ENCODE results near the gene MIOS. TPM values are rescaled to one million over a fixed set of nuclear protein-coding genes. Genes with fewer than 3 reads are reported as not detected.

The MIOS gene
- total and polyA plus RNA-seq, 2 of the 4 experiments (the other 2 are of a cell fraction), result 10.6 to 32.4 TPM

GRCh38 chr7:7653593-7654187 lies 87.0 kb downstream of the MIOS start:
- Histone ChIP-seq H3K79me1 (ENCODE audit: low read depth in 1 of 2, low read length in 2 of 2) (peaks cover 0 to 2% of the 10 kb centered on the region in 2 experiments; a peak in 2 of 4 replicates), H3K27ac (ENCODE audit: insufficient read depth, low read length) (no peak overlapping the region), H2AFZ (replicated peaks; ENCODE audit: low read length, poor library complexity) (no peak overlapping the region), H2BK5ac (ENCODE audit: low read depth, low read length, poor library complexity, severe bottlenecking) (no peak overlapping the region), H3K14ac (replicated peaks; ENCODE audit: low read depth, low read length) (no peak overlapping the region), H3K9ac (ENCODE audit: low read depth, low read length) (no peak overlapping the region), H4K91ac (ENCODE audit: insufficient read depth, low read depth, low read length) (no peak overlapping the region), H3K9me3 (ENCODE audit: control insufficient read depth, insufficient read depth, low read length) (no peaks in the 10 kb centered on the region), H2BK20ac (ENCODE audit: low read depth, low read length) (no peak overlapping the region), H4K5ac (ENCODE audit: low read depth, low read length) (no peak overlapping the region), H3K27me3 (ENCODE audit: control insufficient read depth, insufficient read depth, low read length) (no peaks in the 10 kb centered on the region), H3K9me1 (ENCODE audit: insufficient read depth, low read length) (no peaks in the 10 kb centered on the region), H3K4me2 (ENCODE audit: low read depth, low read length) (no peak overlapping the region), H3K23ac (ENCODE audit: low read depth, low read length) (no peak overlapping the region), H3K4ac (ENCODE audit: low read depth, low read length) (no peak overlapping the region), H2BK15ac (ENCODE audit: low read depth, low read length) (no peak overlapping the region), H3K4me3 (ENCODE audit: insufficient read depth, low read depth, low read length) (no peak overlapping the region), H2BK120ac (ENCODE audit: low read depth, low read length) (no peak overlapping the region), H2AK5ac (ENCODE audit: low read depth, low read length) (no peak overlapping the region), H2AK9ac (replicated peaks; ENCODE audit: low read depth, low read length, poor library complexity) (no peak overlapping the region), H3K36me3 (ENCODE audit: control insufficient read depth, insufficient read depth, low read length) (no peaks in the 10 kb centered on the region), H4K20me1 (ENCODE audit: insufficient read depth, low read length) (no peaks in the 10 kb centered on the region), H4K8ac (ENCODE audit: low read depth in 2 of 2, low read length in 2 of 2) (no peak overlapping the region), H3K56ac (ENCODE audit: extremely low read depth, insufficient read depth, low read length) (no peak overlapping the region), H3K4me1 (ENCODE audit: control insufficient read depth, insufficient read depth, low read length) (no peaks in the 10 kb centered on the region), H3K18ac (ENCODE audit: low read depth, low read length) (no peak overlapping the region)
- intact Hi-C loops (cut with micrococcal nuclease) (no loop called here), dilution Hi-C loops (cut with HindIII; ENCODE audit: low sequenced_read_pairs, unreplicated experiment) (no loop called here), in situ Hi-C loops (cut with MboI; ENCODE audit: low sequenced_read_pairs) (loop anchor here (25.0 kb wide), 1 partner anchor 559 kb away; no protein-coding TSS in a partner anchor)
- TF ChIP-seq, protein P1, sequence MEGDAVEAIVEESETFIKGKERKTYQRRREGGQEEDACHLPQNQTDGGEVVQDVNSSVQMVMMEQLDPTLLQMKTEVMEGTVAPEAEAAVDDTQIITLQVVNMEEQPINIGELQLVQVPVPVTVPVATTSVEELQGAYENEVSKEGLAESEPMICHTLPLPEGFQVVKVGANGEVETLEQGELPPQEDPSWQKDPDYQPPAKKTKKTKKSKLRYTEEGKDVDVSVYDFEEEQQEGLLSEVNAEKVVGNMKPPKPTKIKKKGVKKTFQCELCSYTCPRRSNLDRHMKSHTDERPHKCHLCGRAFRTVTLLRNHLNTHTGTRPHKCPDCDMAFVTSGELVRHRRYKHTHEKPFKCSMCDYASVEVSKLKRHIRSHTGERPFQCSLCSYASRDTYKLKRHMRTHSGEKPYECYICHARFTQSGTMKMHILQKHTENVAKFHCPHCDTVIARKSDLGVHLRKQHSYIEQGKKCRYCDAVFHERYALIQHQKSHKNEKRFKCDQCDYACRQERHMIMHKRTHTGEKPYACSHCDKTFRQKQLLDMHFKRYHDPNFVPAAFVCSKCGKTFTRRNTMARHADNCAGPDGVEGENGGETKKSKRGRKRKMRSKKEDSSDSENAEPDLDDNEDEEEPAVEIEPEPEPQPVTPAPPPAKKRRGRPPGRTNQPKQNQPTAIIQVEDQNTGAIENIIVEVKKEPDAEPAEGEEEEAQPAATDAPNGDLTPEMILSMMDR (conservative IDR thresholded peaks at IDR 0.05; ENCODE audit: low read depth, low read length), result peak; percentile 36; the same call in 1 of the 2 replicates
- TF ChIP-seq RAD21 (IDR thresholded peaks at IDR 0.05; ENCODE audit: low read length) (no peak), CEBPB (IDR thresholded peaks at IDR 0.05; ENCODE audit: low read depth, low read length) (0 out of 2 replicates have a peak, but pooled peaks have one; percentile 7), BHLHE40 (IDR thresholded peaks at IDR 0.05; ENCODE audit: low read depth, low read length) (no peak), MAZ (IDR thresholded peaks at IDR 0.05; ENCODE audit: borderline replicate concordance, low read depth, low read length) (no peak), CHD1 (IDR thresholded peaks at IDR 0.05; ENCODE audit: low read depth, low read length) (no peak), NFE2L2 (IDR thresholded peaks at IDR 0.05; ENCODE audit: low read depth, low read length) (no peak), USF2 (IDR thresholded peaks at IDR 0.05; ENCODE audit: low read depth, low read length) (no peak), POLR2A (IDR thresholded peaks at IDR 0.05; ENCODE audit: low read depth, low read length) (no peak), RCOR1 (IDR thresholded peaks at IDR 0.05; ENCODE audit: insufficient replicate concordance, low read length) (no peak), FOS (IDR thresholded peaks at IDR 0.05; ENCODE audit: low read depth, low read length) (no peak), SMC3 (IDR thresholded peaks at IDR 0.05; ENCODE audit: low read depth, low read length) (no peak), MXI1 (IDR thresholded peaks at IDR 0.05; ENCODE audit: borderline replicate concordance, low read depth, low read length) (no peak)
- no peak for ATAC-seq (ENCODE audit: low read depth)
- ChIA-PET CTCF (no interaction called here), POLR2A (ENCODE audit: unreplicated experiment) (no interaction called here)
- WGBS, 2 experiments (ENCODE audit: extremely low coverage in 2 of 2, insufficient read length in 1 of 2), result no CpG with 5 or more reads among the region's 3 CpGs
- no TSS peak for BruUV-seq (replicated peaks)
- DNase-seq, result no peak
